Left renal cortex interstitium (tissue), 4 donors: ENCODE data around the gene FXN. TPM values are rescaled to one million over a fixed set of nuclear protein-coding genes. Genes with fewer than 3 reads are reported as not detected.
"Not testable (repeated sequence)": the region's sequence is repeated elsewhere in the genome, so short reads cannot be mapped to it uniquely, and the experiment has no call there.

Source experiments
- DNase-seq, 4 donors: peaks; one replicate each; pipeline ENCODE4 v3.0.0-alpha.2; 2013; ENCODE audit warnings: low read depth in 4 of 4, low spot score in 2 of 4, missing footprints in 1 of 4
- polyA plus RNA-seq, 4 donors: library from polyadenylated mRNA; unstranded; fragments of 120-200 nt; gene quantifications; one replicate each; pipeline ENCODE4 v1.2.1, GENCODE V29; 2013; ENCODE audit not compliant: insufficient read length in 4 of 4

Gene FXN
- 10 to 100 TPM; 16.9 to 20.2 (median 19.7) TPM for polyA plus RNA-seq

DNA sequence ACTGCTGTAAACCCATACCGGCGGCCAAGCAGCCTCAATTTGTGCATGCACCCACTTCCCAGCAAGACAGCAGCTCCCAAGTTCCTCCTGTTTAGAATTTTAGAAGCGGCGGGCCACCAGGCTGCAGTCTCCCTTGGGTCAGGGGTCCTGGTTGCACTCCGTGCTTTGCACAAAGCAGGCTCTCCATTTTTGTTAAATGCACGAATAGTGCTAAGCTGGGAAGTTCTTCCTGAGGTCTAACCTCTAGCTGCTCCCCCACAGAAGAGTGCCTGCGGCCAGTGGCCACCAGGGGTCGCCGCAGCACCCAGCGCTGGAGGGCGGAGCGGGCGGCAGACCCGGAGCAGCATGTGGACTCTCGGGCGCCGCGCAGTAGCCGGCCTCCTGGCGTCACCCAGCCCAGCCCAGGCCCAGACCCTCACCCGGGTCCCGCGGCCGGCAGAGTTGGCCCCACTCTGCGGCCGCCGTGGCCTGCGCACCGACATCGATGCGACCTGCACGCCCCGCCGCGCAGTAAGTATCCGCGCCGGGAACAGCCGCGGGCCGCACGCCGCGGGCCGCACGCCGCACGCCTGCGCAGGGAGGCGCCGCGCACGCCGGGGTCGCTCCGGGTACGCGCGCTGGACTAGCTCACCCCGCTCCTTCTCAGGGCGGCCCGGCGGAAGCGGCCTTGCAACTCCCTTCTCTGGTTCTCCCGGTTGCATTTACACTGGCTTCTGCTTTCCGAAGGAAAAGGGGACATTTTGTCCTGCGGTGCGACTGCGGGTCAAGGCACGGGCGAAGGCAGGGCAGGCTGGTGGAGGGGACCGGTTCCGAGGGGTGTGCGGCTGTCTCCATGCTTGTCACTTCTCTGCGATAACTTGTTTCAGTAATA, at the start of gene FXN:
FXN (plus strand) TSS at position 315 of the 871 bp plus-strand sequence; CDS start at position 346, 31 bp downstream.
- peak; percentile 56 to 80 (median 61) for DNase-seq

DNA sequence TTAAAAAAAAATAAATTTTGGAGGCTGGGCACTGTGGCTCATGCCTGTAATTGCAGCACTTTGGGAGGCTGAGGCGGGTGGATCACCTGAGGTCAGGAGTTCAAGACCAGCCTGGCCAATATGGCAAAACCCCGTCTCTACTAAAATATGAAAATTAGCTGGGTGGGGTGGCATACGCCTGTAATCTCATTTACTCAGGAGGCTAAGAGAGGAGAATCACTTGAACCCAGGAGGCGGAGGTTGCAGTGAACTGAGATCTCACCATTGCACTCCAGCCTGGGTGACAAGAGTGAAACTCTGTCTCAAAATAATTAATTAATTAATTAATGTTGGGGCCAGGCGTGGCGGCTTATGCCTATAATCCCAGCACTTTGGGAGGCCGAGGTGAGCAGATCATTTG, 48.6 kb upstream of the FXN start:
- not testable (repeated sequence) for DNase-seq

DNA sequence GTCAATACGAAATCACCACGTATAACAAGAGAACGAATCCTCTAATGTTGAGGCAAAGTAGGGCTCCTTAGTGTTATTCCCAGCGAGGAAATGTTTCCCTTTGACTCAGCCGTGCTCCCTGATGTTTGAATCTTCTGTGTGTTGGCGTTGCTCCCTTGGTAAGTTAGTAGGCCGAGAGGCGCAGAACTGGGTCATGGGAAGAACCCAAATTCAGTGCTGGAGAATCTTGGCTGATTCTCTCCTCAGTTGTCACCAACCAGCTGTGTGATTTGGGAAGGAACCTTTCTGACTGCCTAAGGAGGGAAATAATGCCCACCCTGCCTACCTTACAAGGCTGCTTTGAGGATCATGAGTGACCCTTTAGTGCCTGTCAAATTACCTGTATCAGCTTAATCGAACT, 44.1 kb upstream of the FXN start:
- no peak for DNase-seq

DNA sequence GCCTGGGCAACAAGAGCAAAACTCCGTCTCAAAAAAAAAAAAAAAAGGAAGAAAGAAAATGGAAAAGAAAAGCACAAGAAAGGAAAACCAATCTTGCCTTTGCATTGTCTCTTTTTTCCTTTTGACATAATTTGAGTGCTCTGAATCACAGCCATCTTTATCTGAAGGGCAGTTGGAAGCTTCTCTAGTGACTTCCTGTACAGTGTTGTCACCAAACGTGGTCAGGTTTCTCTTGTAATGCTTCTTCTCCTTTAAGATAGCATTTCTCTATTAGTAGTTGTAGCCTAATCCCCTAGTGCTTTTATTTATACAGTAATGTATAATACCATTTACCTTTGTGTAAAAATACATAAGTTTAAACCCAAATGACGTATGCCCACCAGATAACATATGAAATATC, 39.8 kb upstream of the FXN start:
- DNase-seq: no peak

DNA sequence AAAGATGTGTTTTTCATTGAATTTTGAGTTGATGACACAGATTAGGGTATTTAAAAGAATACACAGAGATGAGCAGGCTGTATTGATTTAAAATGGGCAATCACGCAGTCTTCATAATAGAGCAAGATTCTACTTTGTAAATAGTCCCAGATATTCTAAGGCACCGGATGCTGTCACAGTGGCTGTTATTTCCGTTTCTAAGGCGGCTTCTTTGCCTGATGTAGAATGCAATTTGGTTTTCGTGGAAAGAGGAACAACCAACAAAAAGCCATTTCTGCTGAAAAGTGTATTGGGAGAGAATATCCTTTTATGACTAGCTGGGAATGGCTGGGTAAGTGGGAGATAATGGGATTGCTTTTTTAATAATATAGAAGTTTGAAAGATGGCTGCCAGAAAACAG, 39.1 kb upstream of the FXN start:
- no peak for DNase-seq

DNA sequence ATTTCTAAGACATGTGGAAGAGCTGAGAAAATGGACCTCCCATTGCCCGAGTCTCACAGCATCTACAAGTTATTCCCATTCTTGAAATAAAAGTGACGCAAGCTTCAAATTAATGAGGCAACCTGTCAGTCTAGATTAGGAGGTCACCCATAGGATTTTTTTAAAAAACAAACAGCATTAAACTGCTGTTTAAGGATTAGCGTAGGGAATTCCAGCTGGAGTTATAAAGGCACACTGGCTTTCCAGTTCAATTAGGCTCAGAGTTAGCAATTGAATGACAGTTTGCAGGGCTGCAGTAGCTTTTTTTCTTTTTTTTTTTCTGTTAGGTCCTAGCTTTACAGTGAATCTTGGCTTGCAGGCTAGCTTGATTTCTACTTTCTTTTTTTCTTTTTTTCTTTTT, 37.9 kb upstream of the FXN start:
- DNase-seq: no peak

DNA sequence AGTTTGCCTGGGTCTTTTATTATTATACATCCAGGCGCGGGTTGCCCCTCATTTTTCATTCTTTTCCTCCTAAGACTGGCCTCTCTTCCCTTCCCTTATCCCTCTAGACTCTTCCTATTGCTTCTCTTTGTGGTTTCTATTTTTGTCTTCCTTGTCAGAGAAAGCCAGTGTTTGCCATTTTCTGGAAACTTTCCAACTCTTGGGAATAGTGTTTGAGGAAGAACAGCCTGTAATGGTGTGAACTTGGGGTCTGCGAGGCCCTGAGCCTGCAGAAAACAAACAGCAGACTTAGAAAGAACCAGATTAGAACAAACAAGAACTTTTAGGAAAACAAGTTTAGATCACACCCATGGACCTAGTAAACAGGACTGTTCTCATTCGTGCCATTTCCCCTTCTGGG, 37.2 kb upstream of the FXN start:
- no peak for DNase-seq

DNA sequence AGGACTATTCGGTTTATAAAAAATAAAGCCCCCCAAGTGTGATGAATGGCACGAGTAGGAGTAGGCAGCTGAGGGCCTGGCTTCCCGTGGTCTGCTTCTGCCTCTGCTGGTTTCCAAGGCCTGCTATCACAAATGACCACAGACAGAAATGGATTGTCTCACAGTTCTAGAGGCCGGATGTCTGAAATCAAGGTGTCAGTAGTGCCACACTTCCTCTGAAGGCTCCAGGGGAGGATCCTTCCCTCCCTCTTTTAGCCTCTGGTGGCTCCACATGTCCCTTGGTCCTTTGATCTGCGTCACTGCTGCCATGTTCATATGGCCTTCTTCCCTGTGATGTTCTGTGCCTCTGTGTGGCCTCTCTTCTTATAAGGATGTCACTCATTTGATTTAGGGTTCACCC, 36.7 kb upstream of the FXN start:
- DNase-seq: no peak

DNA sequence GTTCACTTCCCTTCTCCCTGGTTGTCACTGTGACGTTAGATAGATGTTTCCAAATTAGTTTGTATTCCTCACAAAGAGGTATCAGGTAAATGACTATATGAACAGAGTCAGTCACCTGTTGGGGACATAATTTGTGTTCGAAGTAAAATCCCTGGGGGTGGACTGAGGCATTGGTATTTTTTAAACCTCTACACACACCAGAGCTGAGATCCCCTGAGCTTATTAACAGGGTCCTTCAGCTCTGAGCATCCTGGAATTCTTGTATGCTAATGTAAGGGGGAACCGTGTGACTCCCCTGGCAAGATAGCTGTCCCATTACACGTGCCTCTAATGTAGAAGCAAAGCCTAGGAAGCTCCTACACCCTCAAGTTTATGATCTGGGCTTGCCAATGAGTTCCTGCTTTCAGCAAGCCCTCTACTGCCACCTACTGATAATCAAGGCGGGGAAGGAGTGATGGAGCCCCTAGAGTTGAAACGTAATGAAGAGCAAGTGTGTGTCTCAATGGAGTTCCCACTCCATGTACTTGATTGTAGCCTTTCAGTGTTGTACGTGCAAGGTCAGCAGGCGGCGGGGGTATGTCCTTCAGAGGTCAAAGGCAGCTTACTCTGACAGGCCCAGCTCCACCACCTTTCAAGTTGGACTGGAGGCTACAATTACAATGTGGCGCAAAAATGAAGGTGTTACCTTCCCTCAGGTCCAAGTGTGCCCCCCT, 36.0 kb upstream of the FXN start:
- DNase-seq: peak in 2 of 4 donors; percentile 52 to 70

DNA sequence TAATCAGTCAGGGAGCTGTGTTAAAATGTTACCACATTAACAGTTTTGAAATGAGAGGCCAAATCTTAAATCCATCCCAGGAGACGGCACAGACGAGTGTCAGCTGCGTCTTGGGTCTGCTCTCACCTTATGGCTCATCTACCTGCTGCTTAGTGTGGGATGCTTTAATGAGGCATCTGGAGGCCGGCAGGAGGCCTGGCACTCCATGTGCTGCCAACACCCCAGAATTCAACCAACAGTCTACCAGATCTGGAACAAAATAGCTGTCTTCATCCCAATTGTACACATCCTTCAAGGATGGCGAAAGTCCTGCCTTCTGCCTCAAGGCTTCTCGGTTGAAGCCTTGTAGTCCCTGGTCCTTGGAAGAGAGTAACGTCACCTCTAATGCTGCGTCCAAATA, 33.6 kb upstream of the FXN start:
- no peak for DNase-seq

DNA sequence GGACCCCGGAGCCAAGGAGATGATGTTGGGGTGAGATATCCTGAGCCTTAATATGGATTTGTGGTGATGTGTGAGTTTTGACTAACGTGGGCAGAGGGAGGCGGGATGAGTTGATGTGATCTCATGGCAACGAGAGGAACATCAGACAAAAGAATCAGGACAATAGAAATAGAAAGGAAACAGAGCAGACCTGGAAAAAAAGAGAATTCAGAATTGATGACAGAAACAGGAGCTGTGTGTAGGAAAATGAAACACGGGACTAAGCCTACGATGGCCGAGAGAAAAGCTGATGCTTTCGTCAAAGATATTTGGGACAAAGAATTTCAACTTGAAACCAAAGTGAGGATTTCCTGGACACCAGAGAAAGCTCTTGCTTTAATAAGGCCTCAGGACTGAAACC, 32.5 kb upstream of the FXN start:
- DNase-seq: no peak

DNA sequence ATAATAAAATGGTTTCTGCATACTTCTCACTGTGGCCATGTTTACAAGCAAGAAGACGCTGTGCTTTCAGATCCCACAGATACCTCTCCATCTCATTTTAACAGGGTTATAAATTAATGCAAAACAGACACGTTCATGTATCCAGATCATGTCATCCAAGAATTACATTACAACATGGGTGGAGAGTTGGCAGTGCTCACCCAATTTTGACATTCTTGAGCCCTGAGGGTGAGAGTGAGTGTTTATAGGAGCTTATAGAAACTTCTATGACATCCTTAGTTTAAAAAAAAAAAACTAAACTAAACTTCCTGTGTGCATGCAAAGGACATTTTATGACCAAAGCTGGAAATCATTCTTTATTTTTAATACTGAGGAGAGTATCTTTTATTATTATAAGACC, 30.7 kb upstream of the FXN start:
- DNase-seq: no peak

DNA sequence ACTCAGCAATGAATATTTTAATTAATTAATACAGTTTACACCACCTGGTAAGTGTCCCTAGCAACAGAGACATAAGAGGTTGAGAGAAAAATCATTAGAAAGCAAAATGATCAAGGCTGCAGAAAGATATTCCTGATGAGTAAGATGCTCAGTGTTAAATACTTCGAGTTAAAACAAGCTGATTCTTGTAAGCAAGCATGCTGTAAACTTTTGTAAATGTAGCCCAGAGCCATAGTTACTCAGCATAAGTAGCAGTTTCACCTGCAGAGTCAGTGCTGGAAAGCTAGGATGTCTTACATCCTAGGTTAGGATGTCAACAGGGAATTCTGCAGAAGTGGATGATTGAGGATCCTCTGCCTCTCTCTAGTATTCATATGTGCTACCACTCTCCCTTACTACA, 25.8 kb upstream of the FXN start:
- DNase-seq: no peak

DNA sequence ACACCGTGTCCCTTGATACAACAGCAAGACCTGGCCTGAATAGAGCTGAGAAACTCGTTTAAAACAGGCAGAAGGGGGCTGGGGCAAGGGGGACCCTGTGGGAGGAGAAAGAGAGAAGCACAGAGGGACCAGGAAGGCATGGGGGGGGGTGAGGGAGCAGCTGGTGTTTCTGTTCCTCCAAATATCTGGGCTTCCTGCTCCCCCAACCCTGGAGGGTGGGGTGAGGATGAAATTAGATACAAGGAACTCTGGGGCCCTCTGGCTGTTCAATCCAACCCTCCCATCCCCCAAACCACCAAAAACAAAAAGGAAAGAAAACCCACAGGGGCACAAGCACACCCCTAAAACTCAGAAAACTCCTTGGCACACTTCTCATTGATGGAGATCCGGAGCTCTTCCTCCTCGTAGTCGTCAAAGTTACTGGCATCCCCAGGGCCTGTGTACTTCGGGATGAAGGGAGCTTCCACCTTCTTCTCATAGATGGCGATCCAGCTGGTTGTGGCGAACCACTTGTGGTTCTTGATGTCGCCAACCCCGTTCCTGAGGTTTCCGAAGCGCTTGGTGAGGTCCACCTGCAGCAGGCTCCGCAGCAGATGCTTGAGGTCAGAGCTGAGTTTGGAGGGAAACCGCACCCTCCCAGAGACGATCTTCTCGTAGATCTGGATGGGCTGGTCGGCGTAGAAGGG, 22.7 kb upstream of the FXN start:
- DNase-seq: no peak

DNA sequence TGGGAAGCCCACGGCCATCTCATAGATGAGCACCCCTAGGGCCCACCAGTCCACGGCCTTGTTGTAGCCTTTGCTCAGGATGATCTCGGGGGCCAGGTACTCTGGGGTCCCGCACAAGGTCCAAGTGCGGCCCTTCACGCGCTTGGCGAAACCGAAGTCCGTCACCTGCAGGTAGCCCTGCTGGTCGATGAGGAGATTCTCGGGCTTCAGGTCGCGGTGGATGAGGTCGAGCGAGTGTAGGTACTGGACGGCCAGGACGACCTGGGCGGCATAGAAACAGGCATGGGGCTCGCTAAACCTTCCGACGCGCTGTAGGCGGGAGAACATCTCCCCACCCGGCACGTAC, 22.2 kb upstream of the FXN start:
- DNase-seq: no peak

DNA sequence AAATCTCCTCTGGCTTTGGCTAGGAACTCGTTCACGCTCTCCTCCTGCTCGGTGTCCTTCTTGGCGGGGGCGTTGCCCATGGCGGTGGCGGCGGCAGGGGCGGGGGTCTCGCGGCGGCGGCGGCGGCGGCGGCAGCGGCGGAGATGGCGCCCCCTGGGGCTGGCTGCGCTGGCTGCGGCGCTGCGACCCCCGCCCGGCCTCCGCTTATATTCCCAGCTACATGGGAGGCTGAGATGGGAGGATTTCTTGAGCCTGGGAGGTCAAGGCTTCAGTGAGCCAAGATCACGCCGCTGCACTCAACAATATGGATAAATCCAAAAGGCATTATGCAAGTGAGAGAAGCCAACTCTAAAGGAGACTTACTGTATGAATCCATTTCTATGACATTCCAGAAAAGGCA, 21.5 kb upstream of the FXN start, which contains the start of gene PRKACG:
PRKACG (minus strand) TSS at position 101 of the 400 bp plus-strand sequence; CDS start at position 80, 21 bp downstream.
- DNase-seq: no peak

DNA sequence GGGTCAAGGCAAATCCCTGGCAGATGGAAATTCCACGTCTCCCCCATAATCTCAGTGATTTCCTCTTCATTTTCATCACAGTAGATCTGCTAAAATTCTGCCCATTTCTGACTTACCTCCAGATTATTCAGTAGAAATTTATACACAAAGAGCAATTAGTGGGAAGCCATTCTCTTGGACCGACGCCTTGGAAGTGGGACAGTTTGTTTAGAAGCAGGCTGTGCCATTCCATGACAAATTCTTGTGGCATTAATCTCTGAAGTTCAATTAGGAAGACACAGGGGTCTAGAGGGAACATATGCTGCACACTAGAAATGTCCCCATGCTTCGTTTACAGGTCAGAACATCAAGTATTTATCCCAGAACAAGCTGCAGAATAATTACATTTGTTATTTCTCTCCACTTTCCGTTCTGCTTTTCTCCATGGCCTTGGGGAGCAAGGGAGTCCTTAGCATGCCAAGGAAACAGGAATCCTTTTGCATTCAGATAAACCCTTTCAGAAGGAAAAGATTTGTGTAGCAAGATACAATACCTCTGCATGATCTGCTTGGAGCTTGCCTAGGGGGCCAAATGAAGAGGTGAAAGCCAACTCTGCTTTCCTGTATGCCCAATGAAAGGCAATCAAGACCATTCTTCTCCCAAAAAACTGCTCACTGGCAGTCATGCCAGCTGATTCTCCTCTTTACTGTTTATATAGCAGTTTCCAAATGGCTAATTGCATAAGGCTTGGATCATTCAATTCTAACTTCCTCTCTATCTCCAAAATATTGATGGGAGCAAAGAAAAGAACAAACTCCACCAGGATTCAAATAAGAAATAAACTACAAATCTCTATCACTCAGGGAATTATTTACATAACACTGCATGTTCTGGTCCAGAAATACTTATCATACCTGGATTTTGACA, 19.1 kb upstream of the FXN start:
- no peak for DNase-seq

DNA sequence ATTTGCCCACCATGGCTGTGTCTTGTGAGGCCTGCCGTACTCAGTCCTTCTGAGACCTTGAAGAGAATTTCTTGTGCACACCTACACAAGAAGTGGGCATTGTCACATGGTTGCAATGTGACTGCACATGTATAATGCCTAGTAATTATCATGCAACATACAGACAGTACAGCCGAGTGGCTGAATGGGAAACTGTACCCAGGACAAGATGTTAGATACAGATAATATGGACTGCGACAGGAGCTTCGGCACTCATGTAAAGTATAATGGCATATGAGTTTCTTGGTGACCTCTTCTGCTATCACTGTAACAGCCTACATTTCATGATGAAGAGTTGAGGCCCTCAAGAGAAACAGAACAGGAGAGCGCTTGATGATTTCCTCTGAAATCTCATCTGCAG, 16.8 kb upstream of the FXN start:
- no peak for DNase-seq

DNA sequence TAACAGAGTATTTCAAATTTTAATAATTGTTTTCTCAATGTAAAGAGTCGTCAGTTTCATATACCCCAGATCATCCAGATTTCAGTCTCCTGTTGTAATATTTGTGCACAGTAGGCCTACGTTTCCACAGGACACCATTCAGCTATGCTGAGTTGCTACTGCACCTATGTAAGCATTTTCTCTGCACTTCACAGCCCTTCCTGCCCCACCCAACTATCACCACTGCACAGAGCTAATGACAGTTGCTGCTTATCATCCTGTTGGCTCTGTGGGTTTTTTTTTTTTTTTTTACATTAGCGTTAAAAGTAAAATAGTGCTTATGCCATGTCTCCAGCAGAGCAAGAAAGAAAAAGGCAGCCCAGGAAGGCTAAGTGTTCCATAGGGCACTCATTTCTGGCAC, 15.7 kb upstream of the FXN start:
- no peak for DNase-seq
